MCF 10A (cell line): ENCODE measurements around the gene RPRD2. TPM values are rescaled to one million over a fixed set of nuclear protein-coding genes. Genes with fewer than 3 reads are reported as not detected.

ENCODE experiments used
- BruUV-seq: library from RNA; stranded (reverse); fragments of 400-500 nt; replicated peaks from 2 replicates; lab custom pipeline; 2021; lab: Mats Ljungman, UMichigan
- CTCF ChIA-PET: fragments of 300-600 bp; sonication (Branson Sonifier 250); formaldehyde crosslinking; extraction: SDS; loops from one replicate; lab custom pipeline; 2021; ENCODE audit warnings: antibody characterized with exemption, inconsistent platforms; lab: Yijun Ruan, JAX
- POLR2A ChIA-PET: fragments of 300-600, 350-650 bp; sonication (Branson Sonifier 250); formaldehyde crosslinking; extraction: SDS; loops from one replicate; lab custom pipeline; 2020; ENCODE audit warnings: antibody characterized with exemption, inconsistent platforms; lab: Yijun Ruan, JAX
- DNase-seq: peaks from one replicate; pipeline ENCODE4 v3.0.0-alpha.2; 2018; ENCODE audit not compliant: unreplicated experiment
- H3K27ac Mint-ChIP-seq: one replicate; pipeline ENCODE4 v1.8.0; 2022; ENCODE audit warnings: mild to moderate bottlenecking, low read depth, mixed read lengths; ENCODE audit not compliant: unreplicated experiment
- H3K27me3 Mint-ChIP-seq: one replicate; pipeline ENCODE4 v1.8.0; 2022; ENCODE audit warnings: mixed read lengths; ENCODE audit not compliant: insufficient read depth, unreplicated experiment
- H3K36me3 Mint-ChIP-seq: one replicate; pipeline ENCODE4 v1.8.0; 2022; ENCODE audit warnings: mild to moderate bottlenecking, moderate library complexity, mixed read lengths; ENCODE audit not compliant: insufficient read depth, unreplicated experiment
- H3K4me1 Mint-ChIP-seq: one replicate; pipeline ENCODE4 v1.8.0; 2022; ENCODE audit warnings: mixed read lengths; ENCODE audit not compliant: insufficient read depth, unreplicated experiment
- H3K4me3 Mint-ChIP-seq: one replicate; pipeline ENCODE4 v1.8.0; 2022; ENCODE audit warnings: mild to moderate bottlenecking, moderate library complexity, mixed read lengths; ENCODE audit not compliant: unreplicated experiment
- H3K9me3 Mint-ChIP-seq: one replicate; pipeline ENCODE4 v1.8.0; 2022; ENCODE audit warnings: mixed read lengths; ENCODE audit not compliant: unreplicated experiment
- CTCF ChIP-seq: fragments of 200-600 bp; IDR thresholded peaks from one replicate; pipeline ENCODE4 v1.8.0; 2022; ENCODE audit warnings: antibody characterized with exemption, mild to moderate bottlenecking; ENCODE audit not compliant: unreplicated experiment
- intact Hi-C: fragments of 100-400 bp; cut with micrococcal nuclease; formaldehyde crosslinking; loops from 2 replicates; pipeline ENCODE4 v1.14.1; 2022
- total RNA-seq: library from RNA; stranded (reverse); gene quantifications from 2 replicates; pipeline ENCODE4 v1.2.3, GENCODE V29; 2022

Gene RPRD2
- total RNA-seq, 1 experiment from 2014 or later = 35.2 TPM

DNA sequence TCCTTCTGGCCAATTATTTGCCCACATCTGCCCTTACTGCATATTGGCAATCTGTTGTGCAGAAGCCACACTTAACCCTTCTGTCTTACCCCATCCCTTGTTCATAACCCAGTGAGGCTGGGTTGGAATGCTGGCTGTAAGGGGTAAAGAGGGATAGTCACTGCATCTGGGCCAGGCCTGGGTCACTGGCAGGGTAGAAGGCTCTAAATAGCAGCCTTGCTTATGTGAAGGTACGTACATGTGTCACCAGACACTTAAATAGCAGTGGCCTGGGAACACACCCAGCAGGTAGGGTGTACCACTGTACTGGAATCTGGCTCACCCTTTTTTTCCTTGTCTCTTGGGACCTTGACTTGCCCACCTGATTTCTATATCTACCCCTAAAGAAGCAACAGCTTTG is 113.4 kb downstream of the RPRD2 start:
- peaks cover 6% of the 10 kb centered on the region for H3K4me1 Mint-ChIP-seq
- no peaks in the 10 kb centered on the region for H3K27me3 Mint-ChIP-seq
- no peak for TF ChIP-seq CTCF
- intact Hi-C loops = no loop called here
- POLR2A ChIA-PET = interaction anchor here (0.7 to 1.0 kb wide), 3 partner anchors 10 to 623 kb away, joined by 4 to 5 read pairs (median 5); partner anchors contain the start of genes MINDY1 and TARS2
- CTCF ChIA-PET = interaction anchor here (0.6 kb wide), 1 partner anchor 775 kb away, joined by 3 read pairs; no protein-coding TSS in a partner anchor
- no peak overlapping the region for H3K27ac Mint-ChIP-seq
- no TSS peak for BruUV-seq
- no peak for DNase-seq
- no peaks in the 10 kb centered on the region for H3K9me3 Mint-ChIP-seq
- H3K36me3 Mint-ChIP-seq = peaks cover 23% of the 10 kb centered on the region
- H3K4me3 Mint-ChIP-seq = no peak overlapping the region

DNA sequence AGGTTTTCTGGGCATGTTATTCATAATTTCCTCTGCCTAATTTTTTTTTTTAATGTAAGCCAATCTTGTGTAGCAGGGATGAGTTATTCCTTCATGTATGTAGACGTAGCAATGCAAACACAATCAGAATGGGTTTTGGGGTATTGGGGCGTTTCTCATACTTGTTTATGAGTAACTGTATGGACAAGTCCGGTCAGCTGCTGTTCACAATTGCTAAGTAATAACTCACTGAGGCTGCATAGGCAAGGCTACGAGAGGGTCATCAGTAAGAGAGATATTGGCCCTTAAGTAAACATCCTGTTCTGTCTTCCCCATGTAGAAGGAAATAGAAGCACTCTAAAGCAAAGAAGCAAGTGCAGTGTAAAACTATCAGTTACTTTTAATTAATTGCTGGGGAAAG is 113.8 kb downstream of the RPRD2 start:
- ChIA-PET CTCF (interaction anchor here (0.6 kb wide), 1 partner anchor 774 kb away, joined by 3 read pairs; no protein-coding TSS in a partner anchor), POLR2A (interaction anchor here (0.7 to 1.0 kb wide), 3 partner anchors 9 to 622 kb away, joined by 4 to 5 read pairs (median 5); partner anchors contain the start of genes MINDY1 and TARS2)
- BruUV-seq = no TSS peak
- intact Hi-C loops = no loop called here
- Mint-ChIP-seq H3K27me3 (no peaks in the 10 kb centered on the region), H3K9me3 (no peaks in the 10 kb centered on the region), H3K4me3 (no peak overlapping the region), H3K27ac (no peak overlapping the region), H3K36me3 (peaks cover 19% of the 10 kb centered on the region), H3K4me1 (peaks cover 6% of the 10 kb centered on the region)
- peak; percentile 26 for DNase-seq
- TF ChIP-seq CTCF = no peak

DNA sequence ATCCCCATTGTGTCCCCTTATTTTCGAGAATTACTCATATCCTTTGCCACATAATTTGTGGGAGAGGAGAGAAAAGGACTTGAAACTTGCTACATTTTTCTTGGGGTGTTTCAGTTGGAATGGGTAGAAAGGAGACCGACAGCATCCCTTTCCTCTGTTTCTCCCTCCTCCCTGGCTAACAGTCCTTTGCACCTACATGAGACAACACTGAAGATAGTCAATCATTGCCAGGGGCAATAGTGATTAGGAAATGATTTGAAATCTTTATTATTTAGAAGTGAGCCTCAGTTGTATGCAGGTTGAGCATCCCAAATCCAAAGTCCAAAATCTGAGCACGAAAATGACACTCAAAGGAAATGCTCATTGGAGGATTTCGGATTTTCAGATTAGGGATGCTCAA is 115.4 kb downstream of the RPRD2 start:
- BruUV-seq = no TSS peak
- Mint-ChIP-seq H3K36me3 (peaks cover 3% of the 10 kb centered on the region), H3K4me3 (no peak overlapping the region)

More for the DNA sequence above, 115.4 kb downstream of the RPRD2 start:
- Mint-ChIP-seq H3K9me3 (no peaks in the 10 kb centered on the region), H3K27ac (no peak overlapping the region), H3K27me3 (no peaks in the 10 kb centered on the region), H3K4me1 (peaks cover 6% of the 10 kb centered on the region)
- POLR2A ChIA-PET = interaction anchor here (0.6 kb wide), 1 partner anchor 31 kb away, joined by 3 read pairs; no protein-coding TSS in a partner anchor
- CTCF ChIA-PET = interaction anchor here (1.6 kb wide), 1 partner anchor 224 kb away, joined by 3 read pairs; no protein-coding TSS in a partner anchor
- intact Hi-C loops = no loop called here
- DNase-seq = no peak
- no peak for TF ChIP-seq CTCF
